GM19372 (cell line): ENCODE results near the gene GP9.
"Not testable (repeated sequence)": the region's sequence is repeated elsewhere in the genome, so short reads cannot be mapped to it uniquely, and the experiment has no call there.

Source experiments
- ATAC-seq: cut with Tn5 transposase; IDR thresholded peaks from one replicate; pipeline ENCODE4 v1.9.1; 2021; ENCODE audit warnings: mild to moderate bottlenecking, low read depth, moderate library complexity; ENCODE audit not compliant: unreplicated experiment

Gene GP9

DNA sequence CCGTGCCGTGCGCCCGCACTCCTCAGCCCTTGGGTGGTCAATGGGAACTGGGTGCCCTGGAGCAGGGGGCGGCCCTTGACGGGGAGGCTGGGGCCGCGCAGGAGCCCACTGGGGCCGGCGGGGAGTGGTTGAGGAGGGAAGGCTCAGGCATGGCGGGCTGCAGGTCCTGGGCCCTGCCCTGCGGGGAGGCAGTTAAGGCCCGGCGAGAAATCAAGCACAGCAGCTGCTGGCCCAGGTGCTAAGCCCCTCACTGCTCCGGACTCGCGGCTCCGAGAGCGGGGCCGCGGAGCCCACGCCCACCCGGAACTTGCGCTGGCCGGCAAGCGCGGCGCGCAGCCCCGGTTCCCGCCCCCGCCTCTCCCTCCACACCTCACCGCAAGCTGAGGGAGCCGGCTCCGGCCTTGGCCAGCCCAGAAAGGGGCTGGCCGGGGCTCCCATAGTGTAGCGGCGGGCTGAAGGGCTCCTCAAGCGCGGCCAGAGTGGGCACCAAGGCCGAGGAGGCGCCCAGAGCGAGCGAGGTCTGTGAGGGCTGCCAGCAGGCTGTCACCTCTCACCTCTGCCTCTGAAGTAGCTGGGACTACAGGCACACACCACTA lies 7.8 kb downstream of the GP9 start:
- no peak for ATAC-seq

DNA sequence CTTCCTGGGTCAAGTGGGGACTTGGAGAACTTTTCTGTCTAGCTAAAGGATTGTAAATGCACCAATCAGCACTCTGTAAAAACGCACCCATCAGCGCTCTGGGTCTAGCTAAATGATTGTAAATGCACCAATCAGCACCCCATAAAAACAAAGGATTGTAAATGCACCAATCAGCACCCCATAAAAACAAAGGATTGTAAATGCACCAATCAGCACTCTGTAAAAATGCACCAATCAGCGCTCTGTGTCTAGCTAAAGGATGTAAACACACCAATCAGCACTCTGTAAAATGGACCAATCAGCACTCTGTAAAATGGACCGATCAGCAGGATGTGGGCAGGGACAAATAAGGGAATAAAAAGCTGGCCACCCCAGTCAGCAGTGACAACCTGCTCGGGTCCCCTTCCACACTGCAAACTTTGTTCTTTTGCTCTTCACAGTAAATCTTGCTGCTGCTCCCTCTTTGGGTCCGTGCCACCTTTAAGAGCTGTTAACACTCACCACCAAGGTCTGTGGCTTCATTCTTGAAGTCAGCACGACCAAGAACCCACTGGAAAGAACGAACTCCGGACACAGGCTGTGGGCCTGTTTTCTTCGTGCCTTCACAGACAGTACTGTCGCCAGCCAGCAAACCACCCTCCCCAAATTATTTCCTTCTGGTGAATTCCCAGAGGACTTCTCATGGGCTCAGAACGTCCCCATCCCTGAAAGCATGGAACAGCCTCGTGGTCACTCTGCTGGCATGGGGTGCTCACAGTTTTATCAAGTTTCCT lies 8.9 kb downstream of the GP9 start:
- ATAC-seq = not testable (repeated sequence)

DNA sequence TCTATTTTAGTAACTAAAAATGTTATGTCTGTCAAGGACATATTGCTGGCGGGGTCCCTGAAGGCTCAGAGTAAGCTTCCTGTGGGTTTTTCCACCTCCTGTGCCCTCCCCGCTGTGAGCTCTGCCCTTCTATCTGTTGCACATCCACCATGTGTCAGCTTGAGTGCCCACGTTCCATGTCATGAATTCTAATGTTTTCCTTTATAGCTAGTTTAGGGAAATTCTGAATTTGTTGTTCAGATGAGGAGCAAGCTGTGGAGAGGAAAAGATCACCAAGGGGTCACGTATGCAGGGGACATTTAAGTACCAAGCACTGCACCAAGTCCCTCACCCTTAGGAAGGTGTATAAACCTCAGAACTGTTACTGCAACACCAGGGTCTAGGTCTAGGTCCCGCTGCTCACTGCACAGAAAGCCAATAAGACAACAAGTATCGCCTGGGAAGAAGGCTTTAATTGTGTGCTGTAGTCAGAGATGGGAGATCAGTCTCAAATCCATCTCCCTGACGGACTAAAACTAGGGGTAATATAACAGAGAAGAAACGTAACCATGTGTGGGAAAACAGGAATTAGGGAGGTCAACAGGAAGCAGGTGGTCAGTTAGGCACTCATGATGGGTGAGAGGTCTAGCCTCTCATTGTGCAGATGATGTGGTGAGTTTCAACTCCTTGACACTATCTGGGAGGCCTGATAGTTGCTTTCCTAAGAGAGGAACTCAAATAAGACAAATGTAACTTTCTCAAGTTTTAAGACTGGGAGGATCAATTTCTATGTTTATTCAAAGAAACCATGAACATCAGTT lies 9.7 kb downstream of the GP9 start:
- ATAC-seq = no peak

- no peak for ATAC-seq
Measured at GRCh38 chr3:129077222-129077621, 16.6 kb downstream of the GP9 start.

DNA sequence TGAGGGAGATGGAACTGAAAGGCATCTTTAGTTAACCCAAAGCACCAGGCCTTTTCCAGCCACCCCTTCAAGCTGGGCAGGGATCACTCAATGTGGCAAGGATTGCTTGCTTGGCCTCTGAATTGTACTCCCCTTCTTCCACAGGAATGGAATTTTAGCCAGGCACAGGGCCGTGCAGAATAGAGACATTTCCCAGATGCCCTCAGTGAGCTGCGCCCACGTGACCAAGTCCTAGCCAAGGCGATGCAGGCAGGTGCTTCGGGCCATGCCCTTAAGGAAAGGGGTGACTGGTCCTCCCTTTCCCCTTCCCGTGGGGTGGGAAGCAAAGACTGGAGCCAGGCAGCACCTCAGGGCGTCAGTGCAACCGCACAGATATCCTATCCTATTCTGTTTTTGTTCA lies 17.9 kb downstream of the GP9 start:
- ATAC-seq = no peak

DNA sequence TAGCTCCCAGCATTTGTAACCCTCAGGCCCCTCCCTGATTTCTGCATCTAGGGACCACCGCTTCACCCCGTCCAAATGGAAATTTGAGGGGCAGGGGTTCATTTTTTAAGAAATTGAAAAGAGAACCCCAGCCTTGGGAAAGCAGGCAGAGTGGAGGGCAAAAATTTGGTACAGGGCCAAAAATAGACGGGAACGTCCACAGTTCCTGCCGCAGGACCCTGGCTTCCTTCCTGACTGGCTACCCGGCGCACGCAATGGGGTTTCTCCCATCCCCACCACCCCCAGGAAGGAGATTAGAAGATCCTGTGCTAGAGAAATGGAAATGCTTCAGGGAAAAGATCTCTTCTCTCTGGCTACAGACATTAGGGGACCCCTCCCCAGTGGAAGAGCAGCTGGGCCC lies 20.9 kb downstream of the GP9 start:
- ATAC-seq = no peak

- no peak for ATAC-seq
Measured at GRCh38 chr3:129082026-129082425, 21.4 kb downstream of the GP9 start.

DNA sequence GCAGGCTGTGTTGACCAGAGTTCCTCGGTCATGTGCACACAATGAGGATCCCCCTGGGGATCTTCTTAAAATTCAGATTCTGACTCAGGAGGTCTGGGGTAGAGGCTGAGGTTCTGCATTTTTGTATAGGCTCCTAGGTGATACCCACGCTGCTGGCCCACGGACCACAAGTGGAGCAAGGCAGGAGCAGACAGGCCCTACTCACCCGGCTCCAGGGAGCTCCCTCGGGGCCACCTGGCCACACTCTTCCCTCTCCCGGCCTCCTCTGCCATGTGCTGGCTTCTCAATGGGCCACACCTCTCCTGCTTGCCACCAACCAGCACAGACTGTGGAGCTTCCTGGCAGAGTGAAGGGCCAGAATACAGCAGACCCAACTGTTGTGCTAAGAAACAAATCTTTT lies 23.9 kb downstream of the GP9 start:
- ATAC-seq = no peak

- ATAC-seq = no peak
Measured at GRCh38 chr3:129085165-129085715, 24.7 kb downstream of the GP9 start.

- ATAC-seq = no peak
Measured at GRCh38 chr3:129085818-129086217, 25.2 kb downstream of the GP9 start.

- ATAC-seq = no peak
Measured at GRCh38 chr3:129087138-129087702, 26.6 kb downstream of the GP9 start.

DNA sequence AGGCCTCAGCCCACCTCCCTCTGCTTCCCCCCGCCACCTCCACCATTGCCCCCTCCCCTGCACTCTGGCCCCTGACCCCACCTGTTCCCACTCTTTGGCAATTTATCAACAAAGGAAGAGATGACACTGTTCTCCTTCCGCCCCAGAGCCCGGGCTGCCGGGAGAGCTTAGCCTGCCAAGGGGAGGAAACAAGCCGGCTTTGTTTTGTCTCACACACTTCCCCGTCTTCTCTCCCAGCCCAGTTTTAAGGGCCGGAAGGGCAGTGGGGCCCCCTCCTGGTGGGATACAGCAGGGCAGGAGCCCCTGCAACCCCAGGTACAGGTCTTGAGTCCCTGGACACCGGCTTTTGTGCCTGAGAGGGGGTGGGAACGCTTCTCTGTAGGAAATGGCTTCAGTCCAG lies 27.3 kb downstream of the GP9 start:
- ATAC-seq = not testable (repeated sequence)

- not testable (repeated sequence) for ATAC-seq
Measured at GRCh38 chr3:129088312-129088711, 27.7 kb downstream of the GP9 start.

DNA sequence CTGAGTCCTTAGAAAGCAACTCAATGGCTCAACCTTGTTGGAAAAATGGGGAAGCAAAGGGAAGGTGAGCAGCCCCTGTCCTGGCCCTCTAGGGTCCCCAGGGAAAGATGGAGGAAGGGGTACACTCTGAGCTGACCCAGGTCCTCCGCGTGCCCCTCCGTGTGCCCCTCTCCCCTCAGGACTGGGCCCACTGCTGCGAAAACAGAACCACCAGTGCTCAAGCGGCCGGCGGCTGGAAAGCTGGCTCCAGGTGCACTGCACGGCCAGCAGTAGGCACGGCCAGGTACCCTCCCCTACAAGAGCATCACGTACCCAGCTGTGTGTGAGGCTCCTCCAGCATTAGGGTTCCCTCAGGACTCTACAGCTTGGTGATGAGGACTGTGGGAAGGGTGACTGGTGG lies 34.7 kb downstream of the GP9 start:
- ATAC-seq = no peak

DNA sequence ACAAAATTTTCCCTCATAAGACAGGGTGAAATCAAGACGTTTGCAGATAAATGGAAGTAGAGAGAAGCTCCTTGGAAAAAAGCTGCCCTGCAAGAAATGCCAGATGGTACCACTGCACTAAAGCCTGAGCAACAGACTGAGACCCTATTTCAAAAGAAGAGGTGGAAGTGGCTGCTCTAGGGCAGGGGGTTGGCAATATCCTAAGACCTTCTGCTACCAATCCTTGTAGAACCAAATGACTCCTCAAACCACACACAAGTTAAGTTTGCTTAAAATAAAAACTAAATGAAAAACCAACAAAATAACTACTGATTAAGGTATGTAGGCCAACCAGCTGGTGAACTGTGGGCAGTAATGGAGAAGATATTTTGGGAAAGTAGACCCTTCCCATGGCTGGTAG lies 39.7 kb downstream of the GP9 start:
- no peak for ATAC-seq

DNA sequence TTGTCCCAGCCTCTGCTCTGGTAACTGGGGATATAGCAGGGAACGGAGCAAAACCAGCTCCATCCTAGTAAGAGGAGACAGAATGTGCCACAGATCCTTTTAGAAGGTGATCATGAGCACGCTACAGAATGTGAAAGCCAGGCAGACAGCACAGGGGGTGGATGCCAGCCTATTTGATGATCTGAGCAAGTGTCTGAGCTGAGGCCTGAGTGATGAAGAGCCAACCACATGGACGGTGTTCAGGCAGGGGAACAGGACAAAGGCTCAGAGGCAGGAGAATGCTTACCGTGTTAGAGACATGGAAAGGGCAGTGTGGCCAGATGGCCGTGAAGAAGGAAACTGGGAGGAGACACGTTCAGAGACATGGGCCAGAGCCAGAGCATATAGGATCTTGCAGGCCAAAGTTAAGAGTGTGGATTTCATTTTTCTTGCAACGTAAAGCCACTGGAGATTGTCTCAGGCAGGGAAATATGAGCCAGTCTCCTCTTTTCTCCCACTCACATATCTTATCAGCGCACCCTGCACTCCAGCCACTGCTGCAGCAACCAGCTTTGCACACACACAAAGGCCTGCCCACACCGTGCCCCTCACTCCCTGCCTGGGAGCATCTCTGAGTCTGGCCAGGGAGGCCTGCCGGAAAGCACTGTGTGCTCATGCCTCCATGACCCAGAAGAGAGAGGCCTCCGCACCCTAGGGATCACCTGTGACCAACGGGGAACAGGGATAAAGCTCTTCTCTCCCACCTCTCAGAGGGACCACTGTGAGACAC lies 41.0 kb downstream of the GP9 start:
- ATAC-seq = no peak

DNA sequence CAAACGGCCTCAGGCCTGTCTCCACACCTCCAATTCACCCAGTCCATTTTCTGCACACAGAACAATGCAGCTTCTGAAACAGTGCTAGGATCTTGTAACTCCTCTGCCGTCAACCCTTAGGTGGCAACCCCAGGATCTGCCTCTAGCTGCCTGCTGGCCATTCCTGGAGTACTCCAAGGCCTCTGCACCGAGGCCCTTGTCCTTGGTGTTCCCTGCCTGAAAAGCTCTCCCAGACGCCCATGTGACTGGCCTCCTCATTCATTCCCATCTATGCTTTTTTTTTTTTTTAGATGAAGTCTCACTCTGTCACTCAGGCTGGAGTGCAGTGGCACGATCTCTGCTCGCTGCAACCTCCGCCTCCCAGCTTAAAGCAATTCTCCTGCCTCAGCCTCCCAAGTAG lies 42.7 kb downstream of the GP9 start:
- no peak for ATAC-seq

- ATAC-seq = no peak
Measured at GRCh38 chr3:129104051-129104450, 43.5 kb downstream of the GP9 start.

GRCh38 chr3:129104498-129105079 lies 44.0 kb downstream of the GP9 start:
- no peak for ATAC-seq

DNA sequence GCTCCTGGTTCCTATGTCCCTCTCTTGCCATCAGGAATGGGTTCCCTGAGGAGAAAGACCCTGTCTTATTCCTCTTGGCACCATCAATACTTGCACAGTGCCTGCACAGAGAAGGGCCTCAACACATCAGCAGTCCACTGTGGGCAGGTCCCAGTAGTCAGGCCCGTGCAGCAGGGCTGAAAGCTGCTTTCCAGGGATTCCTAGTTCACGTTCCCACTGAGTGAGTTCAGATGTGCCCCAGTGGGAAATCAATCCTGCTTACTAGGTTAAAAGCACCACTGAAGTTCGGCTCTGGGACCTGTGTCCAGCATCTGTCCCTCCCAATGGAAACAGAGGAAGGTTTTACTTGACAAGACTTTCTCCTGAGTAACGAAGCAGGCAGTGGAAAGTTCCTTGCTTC lies 45.3 kb downstream of the GP9 start:
- no peak for ATAC-seq
